ENCODE data around the gene YIPF1.
"Not testable (repeated sequence)": the region's sequence is repeated elsewhere in the genome, so short reads cannot be mapped to it uniquely, and the experiment has no call there.

Gene YIPF1

DNA sequence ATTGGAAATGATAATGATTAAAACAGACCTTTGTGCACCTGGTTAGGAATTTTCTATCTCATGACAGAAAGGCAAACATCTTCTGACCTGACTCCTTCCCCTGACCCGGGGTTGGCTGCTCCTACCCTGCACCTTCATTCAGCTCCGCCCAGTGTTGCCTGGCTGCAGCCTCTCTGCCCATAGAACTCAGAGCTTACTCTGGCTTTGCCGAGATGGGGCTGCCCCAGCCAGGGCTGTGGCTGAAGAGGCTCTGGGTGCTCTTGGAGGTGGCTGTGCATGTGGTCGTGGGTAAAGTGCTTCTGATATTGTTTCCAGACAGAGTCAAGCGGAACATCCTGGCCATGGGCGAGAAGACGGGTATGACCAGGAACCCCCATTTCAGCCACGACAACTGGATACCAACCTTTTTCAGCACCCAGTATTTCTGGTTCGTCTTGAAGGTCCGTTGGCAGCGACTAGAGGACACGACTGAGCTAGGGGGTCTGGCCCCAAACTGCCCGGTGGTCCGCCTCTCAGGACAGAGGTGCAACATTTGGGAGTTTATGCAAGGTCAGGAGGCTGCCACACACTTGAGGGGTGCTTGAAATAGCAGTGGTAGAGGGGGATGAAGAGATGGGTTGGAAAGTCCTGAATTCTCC is 4.5 kb upstream of the YIPF1 start, which contains the start of gene DIO1:
Gene DIO1 (plus strand): TSS at position 189 of the 638 bp plus-strand sequence. CDS start 24 bp downstream, at position 213.
- DNase-seq = no peak

DNA sequence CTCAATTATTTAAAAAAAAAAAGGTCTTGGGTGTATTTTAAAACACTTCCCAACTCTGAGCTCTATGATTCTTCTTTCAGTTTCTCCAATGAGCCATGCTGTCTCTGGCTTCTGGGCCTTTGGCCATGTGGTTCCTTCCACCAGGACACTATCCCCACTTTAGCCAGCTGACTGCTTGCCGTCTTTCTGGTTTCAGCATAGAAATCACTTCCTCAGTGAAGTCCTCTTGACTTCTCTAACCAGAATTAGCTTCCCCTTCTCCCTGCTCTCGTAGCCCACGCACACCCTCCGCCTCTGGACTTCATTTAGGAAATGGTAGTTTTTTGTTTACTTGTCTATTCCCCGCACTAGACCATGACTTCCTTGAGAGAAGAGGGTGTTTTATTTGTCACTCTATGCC is 3.3 kb upstream of the YIPF1 start:
- no peak for DNase-seq

DNA sequence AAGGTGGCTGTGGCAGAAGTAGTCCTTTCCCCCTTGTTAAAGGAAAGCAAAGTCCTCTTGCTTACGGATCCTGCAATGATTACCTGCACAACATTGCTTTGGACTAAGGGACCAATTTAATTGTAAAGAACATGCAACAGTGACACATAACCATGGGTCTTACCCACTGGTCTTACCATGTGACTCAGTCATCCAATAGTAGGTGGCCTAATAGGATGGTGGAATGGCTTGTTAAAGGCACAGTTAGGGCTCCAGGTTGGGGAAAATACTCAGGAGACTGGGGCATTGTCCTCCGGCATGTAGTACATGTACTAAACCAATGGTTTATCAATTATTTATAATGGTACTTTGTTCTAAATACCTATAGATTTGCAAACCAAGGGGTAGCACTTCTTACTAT is 2.1 kb upstream of the YIPF1 start:
- no peak for DNase-seq

- no peak for DNase-seq
These were observed 1.4 kb upstream of the YIPF1 start for GRCh38 chr1:53891018-53891417.

- no peak for DNase-seq
These were observed 935 bp upstream of the YIPF1 start for GRCh38 chr1:53890522-53890941.

DNA sequence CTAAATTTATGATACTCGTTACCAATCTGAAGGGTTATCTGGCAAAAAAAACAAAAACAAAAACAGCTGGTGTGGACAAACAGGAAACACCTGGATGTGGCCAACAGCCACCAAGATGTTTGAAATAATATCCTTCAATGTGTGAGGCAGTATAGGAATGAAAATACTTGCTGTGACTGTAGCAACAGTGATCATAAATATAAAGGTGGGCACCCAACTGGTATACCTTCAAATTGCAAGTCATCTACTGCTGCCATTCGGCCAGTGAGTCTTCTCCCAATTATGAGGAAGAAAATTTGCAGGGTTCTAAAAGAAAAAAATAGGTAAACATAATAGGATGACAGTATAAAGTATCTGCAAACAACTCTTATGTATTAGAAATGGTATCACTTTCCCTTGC is 916 bp downstream of the YIPF1 start:
- DNase-seq = no peak

DNA sequence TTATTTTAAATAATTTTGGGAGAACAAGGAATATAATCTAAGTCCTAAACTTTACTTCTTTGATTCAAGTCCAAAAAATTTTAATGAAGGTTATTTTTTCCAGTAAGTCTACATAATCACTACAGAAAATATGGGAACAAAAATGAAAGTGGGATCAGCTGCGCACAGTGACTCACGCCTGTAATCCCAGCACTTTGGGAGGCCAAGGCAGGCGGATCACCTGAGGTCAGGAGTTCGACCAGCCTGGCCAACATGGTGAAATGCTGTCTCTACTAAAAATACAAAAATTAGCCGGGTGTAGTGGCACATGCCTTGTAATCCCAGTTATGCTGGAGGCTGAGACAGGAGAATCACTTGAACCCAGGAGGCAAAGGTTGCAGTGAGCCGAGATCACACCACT is 6.0 kb downstream of the YIPF1 start:
- DNase-seq = not testable (repeated sequence)

GRCh38 chr1:53881853-53882252 is 7.7 kb downstream of the YIPF1 start:
- not testable (repeated sequence) for DNase-seq

DNA sequence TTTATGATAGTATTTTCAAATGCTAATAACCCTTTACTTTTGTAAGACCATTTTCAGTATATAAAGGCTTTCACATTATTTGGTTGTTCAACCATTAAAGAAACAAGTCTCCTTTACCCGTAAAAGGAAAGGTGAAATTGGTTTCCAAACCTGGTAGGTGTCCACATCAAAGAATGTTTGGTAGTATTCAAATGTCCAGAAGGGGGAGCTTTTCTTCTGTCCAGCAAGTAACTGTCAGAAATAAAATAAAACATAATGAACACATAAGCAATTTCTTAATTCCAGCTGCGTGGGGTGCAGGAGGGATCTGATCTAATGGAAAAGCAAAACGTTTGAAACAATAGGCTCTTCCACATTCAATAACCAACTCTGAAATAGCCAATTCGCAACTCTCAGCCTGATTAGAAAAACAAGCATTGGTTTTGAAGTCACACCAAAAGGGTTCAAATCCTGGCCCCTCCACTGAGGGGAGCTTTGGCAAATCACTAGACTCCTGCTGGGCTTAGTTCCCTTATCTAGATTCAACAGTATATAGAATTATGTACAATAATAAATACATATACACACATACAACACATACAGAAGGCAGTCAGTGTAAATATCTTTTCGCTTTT is 11.0 kb downstream of the YIPF1 start:
- DNase-seq = no peak

- DNase-seq = not testable (repeated sequence)
These were observed 14.4 kb downstream of the YIPF1 start for GRCh38 chr1:53875150-53875549.

DNA sequence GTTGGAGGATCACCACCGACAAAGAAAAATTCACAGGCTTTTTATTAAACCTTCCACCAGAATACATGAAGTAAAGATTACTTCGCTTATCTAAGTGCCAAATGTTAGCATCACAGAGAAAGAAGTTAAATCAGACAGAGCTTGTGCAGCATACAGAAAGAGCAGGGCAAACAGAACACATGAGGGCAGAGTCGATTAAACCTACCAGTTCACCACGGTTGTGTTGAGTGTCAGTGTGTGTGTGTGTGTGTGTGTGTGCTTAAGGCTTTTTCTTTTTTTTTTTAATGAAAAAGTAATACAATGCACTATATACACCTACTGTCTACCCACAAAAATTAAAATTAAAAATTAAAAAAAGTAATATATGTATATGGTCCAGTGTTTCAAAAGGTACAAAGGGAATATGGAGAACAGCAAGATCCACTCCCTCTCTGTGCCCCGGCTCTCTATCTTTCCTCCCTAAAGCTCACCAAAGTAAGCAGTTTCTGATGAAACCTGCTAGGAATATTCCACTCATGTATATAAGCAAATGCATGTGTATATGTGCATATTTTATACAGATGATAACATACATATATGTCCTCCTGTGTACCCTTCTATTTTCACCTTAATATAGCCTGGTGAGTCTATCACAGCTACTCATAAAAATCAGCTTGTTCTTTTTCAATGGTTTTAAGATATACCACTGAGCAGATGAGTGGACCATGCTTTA is 17.7 kb downstream of the YIPF1 start:
- no peak for DNase-seq

- DNase-seq = no peak
These were observed 18.4 kb downstream of the YIPF1 start for GRCh38 chr1:53871221-53871620.

DNA sequence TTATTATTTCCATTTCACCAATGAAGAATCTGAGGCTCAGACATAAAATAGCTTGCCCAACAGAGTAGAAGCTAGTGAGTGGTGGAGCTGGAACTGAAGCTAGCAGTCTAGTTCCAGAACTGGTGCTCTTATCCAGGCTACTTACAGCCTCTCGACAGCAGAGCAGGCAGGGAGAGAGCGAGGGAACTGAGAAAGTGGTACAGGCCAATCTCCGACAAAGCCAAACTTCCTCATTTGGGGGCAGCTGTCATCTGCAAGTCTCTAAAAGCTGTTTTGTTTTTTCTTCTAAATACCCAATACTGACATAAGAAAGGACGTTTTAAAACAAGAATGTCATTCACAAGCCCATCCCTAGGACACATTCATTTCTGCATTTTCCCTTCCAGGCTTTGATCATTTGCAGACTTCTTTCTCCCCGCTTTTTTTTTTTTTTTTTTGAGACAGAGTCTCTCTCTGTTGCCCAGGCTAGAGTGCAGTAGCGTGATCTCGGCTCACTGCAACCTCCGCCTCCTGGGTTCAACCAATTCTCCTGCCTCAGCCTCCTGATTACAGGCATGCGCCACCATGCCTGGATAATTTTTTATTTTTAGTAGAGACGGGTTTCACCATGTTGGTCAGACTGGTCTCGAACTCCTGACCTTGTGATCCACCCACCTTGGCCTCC is 20.0 kb downstream of the YIPF1 start:
- DNase-seq = no peak

DNA sequence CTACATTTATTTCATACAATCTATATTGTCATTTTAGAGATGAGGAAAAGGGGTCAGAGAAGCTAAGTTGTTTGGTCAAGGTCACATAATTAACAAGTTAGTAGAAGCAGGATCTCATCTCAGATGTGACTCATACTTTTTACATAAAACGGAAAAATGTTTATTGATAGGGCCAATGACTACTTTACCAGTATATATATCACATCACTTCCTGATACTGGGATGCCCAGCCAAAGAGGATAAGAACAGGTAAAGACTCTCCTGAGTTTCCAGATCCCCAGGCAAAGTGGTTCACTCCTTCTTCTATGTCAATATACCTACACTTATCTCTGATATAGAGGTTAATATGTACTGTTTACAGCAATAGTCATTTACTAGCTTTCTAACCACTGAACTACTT is 21.0 kb downstream of the YIPF1 start:
- no peak for DNase-seq

- DNase-seq = no peak
These were observed 27.1 kb downstream of the YIPF1 start for GRCh38 chr1:53862507-53862906.

- peak; percentile 62 for DNase-seq
These were observed 28.6 kb downstream of the YIPF1 start for GRCh38 chr1:53860967-53861411.

DNA sequence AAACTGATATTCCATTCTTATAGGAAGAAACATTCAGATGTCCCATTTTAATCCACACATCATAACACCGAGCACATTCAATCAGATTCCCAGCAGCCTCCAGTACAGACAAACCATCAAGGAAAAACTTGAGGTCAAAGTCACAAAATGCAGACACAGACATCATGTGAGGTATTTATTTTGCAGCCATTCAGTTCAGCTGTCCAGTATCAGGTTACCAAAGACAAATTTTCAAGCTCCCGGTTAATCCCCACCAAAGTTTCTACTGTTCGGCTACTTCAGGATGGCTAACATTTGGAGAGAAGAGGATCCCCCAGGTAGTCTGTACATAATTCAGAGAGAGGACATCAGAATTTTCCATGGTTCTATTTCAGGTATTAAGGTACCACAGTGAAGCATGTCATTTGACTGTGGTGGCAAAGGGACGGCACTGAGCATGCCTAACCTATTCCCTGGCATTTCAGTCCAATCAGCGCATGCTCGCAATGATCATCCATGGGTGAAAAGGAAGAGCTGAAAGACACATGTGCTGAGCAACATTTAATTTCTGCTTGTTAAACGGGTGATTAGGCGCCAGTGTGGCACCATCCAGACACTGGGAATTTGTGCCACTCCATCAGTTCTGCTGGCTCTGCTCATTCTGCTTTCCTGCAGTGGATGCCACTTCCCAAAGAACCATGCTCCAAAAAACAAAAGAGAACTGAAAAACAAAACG is 37.9 kb downstream of the YIPF1 start:
- no peak for DNase-seq

DNA sequence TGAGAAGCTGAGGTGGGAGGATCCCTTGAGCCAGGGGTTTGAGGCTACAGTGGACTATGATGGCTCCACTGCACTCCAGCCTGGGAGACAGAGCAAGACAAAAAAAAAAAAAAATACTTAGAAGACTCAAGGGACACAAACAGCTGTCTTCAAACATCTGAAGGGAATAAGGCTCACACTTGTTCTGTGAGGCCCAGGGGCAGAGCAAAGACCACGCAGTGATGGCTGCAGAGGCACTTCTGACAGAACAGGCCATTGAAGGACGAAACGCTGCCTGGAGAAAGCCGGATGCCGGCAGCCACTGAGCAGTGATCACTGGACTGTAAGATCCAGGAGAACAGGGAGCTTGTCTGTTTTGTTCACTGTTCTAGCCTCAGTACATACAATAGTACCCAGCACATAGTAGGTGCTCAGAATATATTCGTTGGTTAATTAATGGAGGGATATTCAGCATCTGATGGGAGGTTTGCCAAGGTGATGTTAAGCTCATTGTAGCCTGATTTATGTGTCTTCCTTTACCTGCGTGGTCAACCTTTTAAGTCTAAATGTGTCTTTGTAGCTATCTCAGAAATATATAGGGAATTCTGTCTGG is 39.4 kb downstream of the YIPF1 start:
- DNase-seq = no peak

GRCh38 chr1:53847980-53848379 is 41.6 kb downstream of the YIPF1 start:
- no peak for DNase-seq

- no peak for DNase-seq
These were observed 47.2 kb downstream of the YIPF1 start for GRCh38 chr1:53842347-53842746.

DNA sequence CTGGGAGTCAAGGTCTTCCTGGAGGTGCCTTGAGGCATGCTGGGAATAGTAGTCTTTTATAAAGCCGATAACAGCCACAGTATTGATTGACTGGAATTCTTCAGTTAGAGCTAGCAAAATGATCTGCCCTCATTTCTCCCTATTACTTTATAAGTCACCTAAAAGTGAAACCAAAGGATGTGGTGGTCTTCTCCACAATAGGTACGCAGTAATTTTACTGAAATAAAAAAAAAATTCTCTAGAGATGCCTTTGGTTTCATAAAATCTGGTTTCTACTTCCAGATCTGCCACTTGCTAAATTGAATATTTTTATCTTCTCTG is 51.0 kb downstream of the YIPF1 start:
- no peak for DNase-seq

DNA sequence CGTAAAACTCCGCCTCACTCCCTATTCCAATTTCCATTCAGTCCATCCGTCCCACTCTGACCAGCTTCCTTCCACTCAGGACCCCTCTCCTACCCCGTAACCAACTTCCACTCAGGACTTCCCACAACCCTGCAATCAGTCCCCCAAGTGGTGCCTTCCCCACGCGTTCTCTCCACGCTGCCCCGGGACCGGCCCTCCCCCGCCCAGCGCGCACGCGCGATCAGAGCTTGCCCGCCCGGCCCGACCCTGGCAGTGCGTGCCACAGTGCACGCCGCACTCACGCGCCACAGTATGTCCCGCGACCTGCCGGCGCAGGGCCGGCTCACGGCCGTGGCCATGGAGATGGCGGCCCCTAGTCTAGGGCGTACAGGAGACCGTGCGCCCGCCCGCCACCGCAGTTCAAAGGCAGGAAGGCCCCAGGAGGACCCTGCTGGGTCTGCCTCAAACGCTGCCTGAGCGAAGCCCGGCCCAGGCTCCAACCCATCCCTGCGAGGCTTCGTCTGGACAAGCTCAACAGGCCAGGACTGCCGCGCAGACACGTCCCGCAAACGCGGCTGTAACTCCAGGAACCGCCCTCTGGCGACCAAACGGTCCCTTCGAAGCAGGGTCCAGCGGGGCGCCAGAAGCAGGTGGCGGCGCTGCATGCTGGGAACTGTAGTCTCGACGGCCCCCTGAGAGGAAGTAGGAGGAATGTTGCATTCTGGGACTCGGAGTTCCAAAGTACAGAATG is 51.5 kb downstream of the YIPF1 start, which contains the start of gene NDC1:
Gene NDC1 (minus strand): TSS at position 373 of the 730 bp plus-strand sequence. CDS start 35 bp downstream, at position 338.
- peak; percentile 88 for DNase-seq
